NCI-H2107 treated with DMSO at 0.1 percent for 48 hours (cell line): ENCODE data around the gene CACNA1C.

Source experiments
- DNase-seq: peaks from one replicate; lab custom pipeline; 2025; ENCODE audit not compliant: unreplicated experiment; lab: John Stamatoyannopoulos, UW

CACNA1C gene

DNA sequence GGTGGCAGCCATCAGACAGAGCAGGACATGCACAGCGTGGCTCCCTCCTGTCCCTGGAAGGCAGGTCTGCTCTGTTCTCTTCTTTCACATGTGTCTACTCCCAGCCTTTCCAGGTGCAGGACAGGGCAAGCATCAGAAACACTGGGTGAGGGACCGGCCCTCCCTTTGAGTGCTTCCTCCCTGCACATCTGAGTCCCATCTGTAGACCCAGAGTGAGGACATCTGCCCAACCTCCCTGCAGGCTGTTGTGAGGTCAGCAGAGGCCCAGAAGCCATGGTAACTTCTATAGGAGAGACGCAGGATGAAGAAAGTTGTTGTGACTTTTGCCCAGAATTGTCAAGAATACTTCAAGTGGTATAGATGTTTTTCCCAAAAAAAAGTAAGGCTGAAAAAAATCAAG lies 282.7 kb downstream of the CACNA1C start:
- DNase-seq, result no peak

DNA sequence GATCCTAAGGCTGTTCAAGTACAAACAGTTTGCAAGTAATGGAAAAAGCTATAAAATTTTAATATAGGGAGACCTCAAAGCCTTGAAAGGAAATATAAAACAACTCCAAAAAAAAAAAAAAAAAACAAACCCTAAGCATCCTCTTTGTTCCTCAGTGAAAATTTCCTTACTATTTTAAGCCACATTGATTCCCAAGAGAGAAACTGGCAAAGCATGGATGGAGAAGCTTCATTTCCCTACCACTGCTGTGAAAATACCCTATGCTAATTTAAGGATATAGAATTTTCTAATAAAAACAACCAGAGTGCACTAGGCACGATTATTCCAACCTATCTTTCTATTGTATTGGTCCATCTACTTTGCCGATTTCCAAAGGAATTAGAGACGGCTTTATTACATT lies 283.1 kb downstream of the CACNA1C start:
- no peak for DNase-seq

DNA sequence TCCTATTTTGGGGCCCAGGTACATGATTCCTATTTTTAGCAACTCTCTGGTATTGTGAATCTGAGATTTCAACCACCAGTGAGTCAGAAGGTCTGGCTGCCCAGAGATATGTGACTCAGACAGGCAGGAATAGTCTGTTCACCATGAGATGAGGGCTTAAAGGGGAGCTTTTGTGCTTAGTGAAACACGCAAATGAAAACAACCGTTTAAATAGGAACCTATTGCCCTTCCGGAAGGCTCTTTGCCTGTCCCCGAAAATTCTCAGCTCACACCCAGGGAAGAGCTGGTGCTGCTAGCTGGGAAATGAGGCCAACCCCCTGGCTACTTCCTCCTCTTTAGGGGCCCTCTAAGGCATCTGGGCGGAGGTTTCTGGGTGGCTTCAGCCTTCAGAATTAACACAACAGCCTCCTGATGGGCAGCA lies 283.6 kb downstream of the CACNA1C start:
- no peak for DNase-seq

DNA sequence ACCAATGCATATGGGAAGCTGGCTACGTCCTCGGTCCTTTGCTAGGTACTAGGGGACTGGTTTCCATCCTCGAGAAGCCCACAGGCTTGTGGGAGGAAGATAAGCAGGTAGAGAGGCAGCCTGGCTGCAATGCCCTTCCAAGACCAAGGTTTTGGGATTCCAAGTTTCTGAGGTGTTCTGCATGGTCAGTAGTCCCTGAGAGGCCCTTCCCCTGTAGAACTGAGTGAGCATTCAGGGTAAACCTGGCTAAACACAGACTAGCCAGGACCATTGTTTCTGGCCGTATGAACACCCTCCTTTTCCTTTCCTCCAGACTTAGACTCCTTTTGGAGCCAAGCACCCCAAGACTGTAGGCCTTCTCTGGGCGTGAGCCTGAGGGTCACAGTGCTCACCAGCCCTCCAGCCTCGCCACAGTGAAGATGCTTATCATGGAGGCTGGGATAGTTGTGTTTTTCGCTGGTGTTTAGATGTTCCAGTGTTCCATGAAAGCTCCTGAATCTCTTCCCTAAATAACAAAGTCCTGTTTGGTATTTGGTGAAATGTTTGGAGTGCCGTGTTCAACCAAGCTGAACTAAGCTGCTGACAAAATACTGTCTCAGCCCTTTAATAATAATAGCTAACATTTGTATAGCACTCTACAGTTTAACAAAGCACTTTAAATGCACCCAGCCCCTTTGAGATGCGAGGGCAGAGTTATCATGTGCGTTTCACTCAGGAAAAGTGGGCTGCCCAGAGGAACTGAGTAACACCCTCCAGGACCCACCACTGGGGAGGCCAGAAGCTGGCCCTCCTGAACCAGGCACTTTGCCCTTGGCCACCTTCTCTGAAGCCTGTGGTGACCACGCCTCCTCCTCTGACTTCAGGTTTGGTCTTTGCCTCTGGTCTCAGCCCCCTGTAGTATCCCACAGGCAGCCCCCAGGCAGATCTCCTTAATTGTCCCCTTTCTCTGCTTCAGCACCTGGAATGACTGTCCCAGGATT lies 284.5 kb downstream of the CACNA1C start:
- no peak for DNase-seq

DNA sequence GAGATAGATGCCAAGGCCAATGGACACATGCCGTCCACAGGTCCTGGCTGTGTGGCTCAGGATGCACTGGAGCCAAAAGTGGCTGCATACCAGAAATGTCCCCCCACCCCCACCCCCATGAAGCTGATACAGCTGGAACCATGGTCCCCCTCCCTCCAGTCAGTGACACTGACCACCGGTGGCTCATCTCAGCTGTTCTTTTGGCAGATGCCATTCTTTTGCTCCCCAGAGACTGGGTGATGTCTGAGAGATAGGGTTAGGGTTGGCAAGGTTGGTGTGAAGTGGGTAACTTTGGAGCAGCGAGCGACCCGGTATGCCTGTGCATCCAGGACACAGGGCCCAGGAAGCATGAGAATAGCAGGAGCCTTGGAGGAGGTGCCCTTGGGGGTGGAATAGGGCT lies 285.6 kb downstream of the CACNA1C start:
- no peak for DNase-seq

DNA sequence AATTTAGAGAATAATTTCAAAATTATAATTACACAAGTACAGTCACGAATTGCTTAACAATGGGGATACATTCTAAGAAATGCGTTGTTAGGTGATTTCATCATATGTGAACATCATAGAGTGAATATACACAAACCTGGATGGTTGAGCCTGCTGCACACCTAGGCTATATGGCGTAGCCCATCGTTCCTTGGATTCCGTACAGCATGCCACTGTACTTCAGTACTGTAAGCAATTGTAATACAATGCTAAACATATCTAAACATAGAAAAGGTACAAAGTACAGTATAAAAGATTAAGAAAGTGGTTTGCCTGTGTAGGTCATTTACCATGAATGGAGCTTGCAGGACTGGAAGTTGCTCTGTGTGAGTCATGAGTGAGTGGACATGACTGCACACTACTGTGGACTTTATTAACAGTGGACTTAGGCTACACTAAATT lies 286.2 kb downstream of the CACNA1C start:
- no peak for DNase-seq

DNA sequence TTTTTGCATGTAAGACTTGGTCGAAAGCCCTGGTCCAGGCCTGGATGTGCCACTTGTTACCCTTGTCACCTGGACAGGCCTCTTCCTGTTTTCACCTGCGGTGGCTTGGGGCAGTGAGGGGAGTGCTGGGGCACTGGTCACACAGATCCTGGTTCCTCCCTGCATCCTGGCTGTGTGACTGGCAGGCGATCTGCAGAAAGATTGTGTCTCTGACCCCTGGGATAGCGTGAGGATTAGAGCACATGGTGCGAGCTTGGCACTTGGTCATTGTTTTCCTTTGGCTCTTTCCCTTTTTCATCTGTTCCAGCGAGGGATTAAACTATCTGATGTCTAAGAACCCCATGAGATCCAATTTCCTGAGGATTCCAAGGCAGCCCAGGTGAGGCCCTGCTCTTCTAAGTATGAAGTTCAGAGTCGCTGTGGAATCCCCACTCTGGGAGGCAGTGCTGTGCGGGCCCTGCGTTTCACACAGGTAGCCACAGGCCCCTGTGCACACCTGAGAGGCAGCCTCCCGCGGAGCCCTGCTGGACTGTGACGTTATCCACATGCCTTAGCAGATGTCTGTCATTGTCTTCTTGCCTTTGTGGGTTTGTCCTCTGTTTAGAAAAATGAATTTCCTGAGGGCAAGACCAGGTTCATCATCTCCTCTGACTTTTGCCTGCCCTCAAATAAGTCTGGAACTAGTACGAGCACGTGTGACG lies 288.4 kb downstream of the CACNA1C start:
- DNase-seq, result no peak

DNA sequence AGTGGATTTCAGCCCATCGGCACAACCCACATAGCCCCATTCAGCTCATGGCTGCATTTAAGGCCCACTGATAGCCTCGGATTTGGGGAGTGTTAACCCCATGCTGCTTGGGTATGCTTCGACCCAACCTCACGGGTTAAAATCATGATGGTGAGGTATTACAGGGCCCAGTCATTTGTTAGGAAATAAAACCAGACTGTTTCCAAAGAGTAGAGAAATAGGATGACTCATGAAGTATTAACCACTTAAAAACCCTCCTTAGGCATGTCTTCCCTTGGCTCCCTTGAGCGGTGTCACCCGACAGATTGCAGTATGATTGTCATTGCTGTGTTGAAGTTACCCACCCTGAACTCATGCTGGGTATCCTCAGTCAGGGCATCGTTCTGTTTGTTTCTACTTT lies 289.1 kb downstream of the CACNA1C start:
- DNase-seq, result no peak

DNA sequence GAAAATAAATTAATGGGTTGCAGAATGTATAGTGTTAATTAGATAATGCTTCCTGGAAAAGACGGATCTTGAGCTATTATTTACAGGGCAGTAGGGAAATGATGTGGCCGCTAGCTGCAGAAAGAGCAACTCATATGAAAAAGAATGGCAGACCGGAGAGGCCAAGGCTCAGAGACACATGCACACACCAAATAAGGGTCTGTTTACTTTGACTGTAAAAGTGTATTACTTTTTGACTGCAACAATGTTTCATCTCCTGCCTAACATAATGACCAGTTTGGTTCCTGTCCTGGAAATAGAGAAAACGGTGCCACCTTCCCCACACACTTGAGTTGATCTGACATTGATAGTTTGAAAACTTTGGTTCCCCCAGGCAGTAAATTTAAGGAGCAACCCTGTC lies 290.9 kb downstream of the CACNA1C start:
- DNase-seq, result no peak

DNA sequence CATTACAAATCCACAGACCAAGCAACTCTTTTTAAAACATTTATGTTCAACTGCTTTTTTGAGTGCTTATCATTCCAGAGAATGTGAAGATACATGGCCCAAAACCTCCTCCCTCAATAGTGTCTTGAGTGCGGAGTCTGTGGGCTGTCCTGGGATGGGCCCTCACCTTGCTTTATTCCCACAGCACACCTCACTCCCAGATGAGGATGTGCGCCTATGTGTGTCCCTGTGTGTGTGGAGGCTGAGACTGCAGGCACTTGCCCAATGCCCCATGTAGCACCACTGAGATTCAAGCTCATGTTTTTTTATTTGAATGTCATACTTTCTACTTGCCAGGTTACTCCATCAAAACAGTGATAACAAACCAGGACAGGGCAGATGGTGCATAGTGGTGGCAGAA lies 291.7 kb downstream of the CACNA1C start:
- no peak for DNase-seq

DNA sequence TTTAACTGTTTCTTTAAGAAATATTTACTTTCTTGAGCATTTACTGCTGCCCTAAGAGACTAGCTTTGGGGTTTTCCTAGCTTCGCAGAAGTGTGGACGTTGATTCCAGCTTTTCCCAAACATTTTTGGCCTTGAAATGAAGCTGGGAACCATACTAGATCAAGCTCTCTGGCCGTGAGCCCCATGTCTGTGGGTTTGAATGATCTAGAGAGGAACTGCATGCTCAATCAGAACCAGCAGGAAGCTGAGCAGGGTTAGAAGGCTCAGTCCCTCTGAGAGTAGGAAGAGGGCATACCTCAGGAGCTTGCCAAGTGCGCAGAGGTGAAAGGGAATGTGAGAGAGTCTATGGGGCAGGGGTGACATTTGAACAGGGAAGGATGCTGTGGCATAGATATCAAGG lies 292.1 kb downstream of the CACNA1C start:
- DNase-seq, result no peak

DNA sequence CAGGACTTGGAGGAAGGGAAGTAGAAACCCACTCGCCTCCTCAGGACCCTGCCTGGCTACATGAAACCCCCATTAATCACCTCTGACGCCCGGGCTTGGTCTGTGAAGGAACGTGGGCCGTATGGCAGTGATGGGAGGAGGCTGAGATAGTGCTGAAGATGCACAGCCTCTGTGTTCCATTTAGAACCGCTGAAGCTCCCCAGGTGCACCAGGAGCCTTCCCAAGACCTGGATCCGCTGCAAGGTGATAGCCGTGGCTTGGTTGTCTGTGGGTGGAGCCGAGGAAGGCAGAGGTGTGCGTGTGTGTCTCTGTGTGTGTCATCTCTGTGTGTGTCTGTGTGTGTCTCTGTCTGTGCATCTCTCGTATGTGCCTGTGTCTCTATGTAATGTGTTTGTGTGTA lies 293.1 kb downstream of the CACNA1C start:
- no peak for DNase-seq

DNA sequence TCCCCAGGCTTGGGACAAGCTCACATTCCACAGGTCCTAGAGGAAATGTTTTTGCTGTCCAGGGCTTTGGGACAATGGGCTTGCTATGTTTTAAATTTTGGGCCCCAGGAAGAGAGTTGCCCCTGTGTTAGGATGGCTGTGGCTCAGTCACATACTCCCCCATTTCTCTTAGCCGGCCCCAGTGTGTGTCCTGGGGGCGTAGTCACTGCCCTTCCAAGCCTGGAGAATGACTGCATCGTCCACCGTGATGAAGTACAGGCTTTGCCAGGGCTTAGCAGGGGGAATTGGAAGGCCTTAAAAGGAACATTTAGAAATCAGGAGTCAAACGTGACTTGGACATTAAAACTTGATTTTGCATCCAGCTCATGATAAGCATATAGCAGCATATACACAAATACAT lies 293.6 kb downstream of the CACNA1C start:
- no peak for DNase-seq

DNA sequence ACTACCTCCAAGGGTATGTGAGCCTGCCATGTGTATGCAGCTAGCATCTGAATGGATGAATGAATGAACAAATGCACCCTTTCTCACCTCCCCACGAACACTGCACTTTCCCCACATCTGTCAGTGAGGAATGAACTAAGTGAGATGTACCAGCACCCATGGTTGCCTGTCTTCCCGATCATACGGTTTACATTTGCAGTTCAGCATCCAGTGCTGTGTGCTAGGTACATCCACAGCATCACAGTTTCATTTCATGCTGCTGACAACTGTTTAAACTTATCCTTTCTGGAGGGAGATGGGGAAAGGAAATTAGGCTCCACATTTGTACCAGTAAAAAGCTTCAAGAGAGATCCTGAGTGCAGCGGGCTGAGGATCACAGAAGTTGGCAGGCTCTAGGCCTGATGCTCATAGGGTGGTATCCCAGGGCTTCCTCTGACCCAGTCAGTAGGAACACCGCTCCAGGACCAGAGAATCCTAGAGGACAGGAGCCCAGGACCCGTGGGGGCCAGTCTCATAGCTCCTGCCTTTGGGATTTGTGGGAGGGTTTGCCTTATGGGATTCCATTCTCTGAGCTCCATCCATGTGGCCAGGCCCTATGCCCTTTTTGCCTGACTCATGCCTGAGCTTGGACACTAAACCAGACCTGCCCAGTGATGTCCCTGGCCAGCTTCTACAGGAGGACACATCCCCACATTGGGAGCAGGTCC lies 294.5 kb downstream of the CACNA1C start:
- DNase-seq, result no peak

DNA sequence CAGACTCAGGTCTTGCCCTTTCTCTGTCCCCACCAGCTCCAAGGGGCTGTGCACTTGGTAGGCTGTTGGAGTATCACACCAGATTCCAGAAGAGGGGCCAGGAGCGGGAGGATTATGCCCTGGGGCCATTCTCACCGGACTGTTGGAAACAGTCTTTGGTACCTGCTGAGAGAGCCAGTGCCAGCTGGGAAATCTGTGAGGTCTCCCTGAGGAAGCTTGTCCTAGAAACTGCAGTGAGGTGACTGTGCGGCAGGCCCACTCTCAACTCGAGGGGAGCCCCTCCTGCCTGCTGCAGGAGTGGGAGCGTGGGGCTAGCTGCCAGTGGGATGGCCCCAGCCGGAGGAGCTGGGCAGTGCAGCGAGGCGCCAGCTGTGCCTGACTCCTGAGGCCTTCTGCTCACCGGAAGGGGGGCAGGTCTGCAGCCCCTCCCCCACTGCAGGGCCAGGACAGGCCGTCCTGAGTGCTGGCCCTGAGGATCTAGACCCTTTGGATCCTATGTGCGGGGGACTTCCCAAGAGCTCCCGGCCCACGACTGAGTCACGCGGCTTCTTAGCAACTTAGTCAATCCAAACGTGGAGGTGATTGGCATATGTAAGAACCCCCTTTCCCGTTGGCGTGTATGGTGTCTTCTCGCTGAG lies 295.2 kb downstream of the CACNA1C start:
- DNase-seq, result no peak

DNA sequence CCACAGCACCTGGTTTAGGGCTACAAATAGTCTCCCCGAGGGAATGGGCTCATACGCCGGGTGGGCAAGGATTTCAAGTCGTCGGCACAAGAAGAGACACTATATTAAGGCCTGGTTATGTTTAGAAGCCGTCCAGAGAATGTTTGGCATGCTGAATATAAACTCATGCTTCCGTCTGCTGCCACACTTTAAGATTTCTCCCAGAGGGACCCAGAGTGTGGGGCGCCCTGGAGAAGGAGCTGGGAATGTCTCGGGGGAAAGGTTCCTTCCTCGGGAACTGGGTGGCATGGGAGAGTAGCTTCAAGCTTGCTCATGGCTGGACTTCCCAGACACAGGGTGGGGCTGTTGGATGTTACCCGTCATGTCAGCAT lies 295.7 kb downstream of the CACNA1C start:
- DNase-seq, result no peak

DNA sequence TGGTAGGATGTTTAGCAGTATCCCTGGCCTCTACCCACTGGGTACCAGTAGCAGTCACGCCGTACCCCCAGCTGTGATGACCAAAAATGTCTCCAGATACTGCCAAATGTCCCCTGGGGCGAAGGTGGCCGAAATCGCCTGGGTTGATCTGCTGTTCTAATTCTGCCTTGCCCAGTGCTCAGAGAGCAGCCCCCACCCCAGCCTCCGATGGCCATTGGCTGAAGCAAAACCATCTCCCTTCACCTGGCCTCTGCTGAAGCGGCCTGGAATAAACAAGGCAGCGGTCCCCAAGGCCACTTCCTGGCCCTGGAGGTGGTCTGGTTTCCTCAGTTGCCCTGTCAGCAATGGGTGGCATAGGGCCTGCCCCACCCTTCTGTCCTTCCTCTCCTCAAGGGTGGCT lies 298.4 kb downstream of the CACNA1C start:
- no peak for DNase-seq

DNA sequence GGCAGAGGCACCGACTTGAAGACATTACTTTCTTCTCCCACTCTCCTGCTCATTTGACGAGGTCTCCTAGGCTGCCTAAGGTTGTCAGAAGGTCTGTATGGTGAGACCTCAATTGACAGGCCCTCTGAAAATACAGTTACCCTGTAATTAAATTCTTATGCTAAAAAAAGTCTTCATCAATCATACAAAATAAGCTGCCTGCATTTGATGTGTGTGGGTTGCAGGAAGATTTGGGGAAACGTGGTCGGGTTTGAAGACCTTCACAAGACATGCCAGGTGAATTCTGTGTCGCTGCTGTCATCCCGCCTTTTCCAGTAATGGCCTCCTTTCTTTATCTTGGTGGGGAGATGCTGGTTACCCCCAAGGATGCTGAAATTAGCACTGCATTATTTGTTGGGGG lies 299.4 kb downstream of the CACNA1C start:
- DNase-seq, result no peak

DNA sequence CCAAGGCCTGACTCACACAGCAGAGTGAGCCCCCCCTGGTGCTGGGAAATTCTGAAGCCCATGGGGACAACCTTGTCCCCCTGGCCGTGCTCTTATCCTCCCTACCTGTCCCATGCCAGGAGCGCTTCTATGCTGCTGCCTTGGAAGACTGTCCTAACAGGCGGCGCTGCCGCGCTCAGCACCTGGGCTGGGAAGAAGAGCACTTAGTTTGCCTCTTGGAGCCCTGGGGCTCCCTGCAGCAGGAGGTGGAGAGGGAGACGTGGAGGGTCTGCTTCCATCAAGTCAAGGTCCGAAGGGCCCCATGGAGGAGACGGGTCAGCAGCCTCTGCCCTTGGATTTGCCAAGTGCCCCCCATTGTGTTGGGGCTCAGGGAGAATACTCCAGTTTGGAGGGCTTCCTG lies 300.5 kb downstream of the CACNA1C start:
- no peak for DNase-seq

DNA sequence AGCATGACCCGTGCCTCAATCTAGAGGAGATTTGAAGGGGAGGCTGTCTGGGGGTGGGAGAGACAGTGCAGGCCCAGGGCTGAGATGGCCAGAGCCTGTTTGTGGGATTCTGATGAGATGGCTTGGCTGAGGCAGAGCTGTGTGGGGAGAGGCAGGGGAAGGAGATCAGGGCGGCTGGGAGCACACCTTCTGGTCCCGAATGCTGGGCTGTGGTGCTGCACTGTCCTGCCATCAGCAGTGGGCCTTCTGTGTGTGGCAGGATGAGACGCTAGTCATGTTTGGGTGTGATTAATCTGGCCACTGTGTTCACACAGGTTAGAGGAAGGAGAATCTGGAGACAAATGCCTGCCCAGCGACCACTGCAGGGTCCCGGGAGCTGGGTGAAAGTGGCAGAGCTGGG lies 300.9 kb downstream of the CACNA1C start:
- DNase-seq, result no peak
